Endothelial cell (in vitro differentiated cells): ENCODE results near the gene PLEKHG7. TPM values are rescaled to one million over a fixed set of nuclear protein-coding genes. Genes with fewer than 3 reads are reported as not detected.
"Not testable (repeated sequence)": the region's sequence is repeated elsewhere in the genome, so short reads cannot be mapped to it uniquely, and the experiment has no call there.

Experiments used
- DNase-seq: peaks from one replicate; pipeline ENCODE4 v3.0.0; 2021; ENCODE audit warnings: low spot score
- H3K27ac Mint-ChIP-seq: one replicate; pipeline ENCODE4 v1.8.0; 2021; ENCODE audit warnings: mixed read lengths, inconsistent platforms; ENCODE audit not compliant: unreplicated experiment
- H3K27me3 Mint-ChIP-seq: one replicate; pipeline ENCODE4 v1.8.0; 2021; ENCODE audit warnings: mild to moderate bottlenecking, moderate library complexity, mixed read lengths, inconsistent platforms; ENCODE audit not compliant: unreplicated experiment
- H3K36me3 Mint-ChIP-seq: one replicate; pipeline ENCODE4 v1.8.0; 2021; ENCODE audit warnings: mild to moderate bottlenecking, low read depth, mixed read lengths, inconsistent platforms; ENCODE audit not compliant: unreplicated experiment
- H3K4me1 Mint-ChIP-seq: one replicate; pipeline ENCODE4 v1.8.0; 2021; ENCODE audit warnings: mild to moderate bottlenecking, mixed read lengths, inconsistent platforms; ENCODE audit not compliant: unreplicated experiment
- H3K4me3 Mint-ChIP-seq: one replicate; pipeline ENCODE4 v1.8.0; 2021; ENCODE audit warnings: mild to moderate bottlenecking, mixed read lengths, inconsistent platforms; ENCODE audit not compliant: unreplicated experiment
- H3K9me3 Mint-ChIP-seq: one replicate; pipeline ENCODE4 v1.8.0; 2021; ENCODE audit warnings: mixed read lengths, inconsistent platforms; ENCODE audit not compliant: unreplicated experiment
- CTCF ChIP-seq: fragments of 200-600 bp; sonication (generic); IDR thresholded peaks from one replicate; pipeline ENCODE4 v1.5.0; 2021; ENCODE audit warnings: antibody characterized with exemption; ENCODE audit not compliant: unreplicated experiment
- total RNA-seq: library from RNA; stranded (reverse); fragmentation: NEBNext Ultra II Directional; extraction: Animal tissue kit (Norgen Biotek cat#: 25700); gene quantifications from one replicate; pipeline ENCODE4 v1.2.1, GENCODE V29; 2021; ENCODE audit not compliant: unreplicated experiment

Gene PLEKHG7
- total RNA-seq, 1 donor from 2014 or later = not detected

DNA sequence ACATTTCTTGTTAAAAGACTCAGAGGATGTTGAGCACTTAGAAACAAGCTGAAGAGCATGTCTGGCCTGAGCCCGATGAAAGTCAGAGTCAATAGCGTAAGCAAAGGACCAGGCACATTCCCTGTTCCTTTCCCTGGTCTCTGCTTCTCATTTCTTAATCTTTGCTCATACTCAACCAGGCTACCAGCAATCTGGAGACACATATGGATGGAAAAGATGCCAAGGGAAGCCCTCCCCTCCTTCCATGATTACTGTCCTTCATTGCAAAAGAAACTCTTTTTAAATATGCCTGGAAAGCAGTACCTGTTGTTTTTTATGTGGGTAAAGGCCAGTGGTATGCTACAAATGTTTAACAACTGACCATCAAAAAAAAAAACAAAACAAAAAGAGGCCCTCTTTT lies 44.2 kb upstream of the PLEKHG7 start:
- no peak for TF ChIP-seq CTCF
- Mint-ChIP-seq H3K27ac (no peak overlapping the region), H3K4me1 (no peaks in the 10 kb centered on the region), H3K9me3 (no peaks in the 10 kb centered on the region), H3K4me3 (no peak overlapping the region), H3K27me3 (no peaks in the 10 kb centered on the region), H3K36me3 (no peaks in the 10 kb centered on the region)
- no peak for DNase-seq

GRCh38 chr12:92661269-92661668 lies 41.5 kb upstream of the PLEKHG7 start:
- no peaks in the 10 kb centered on the region for H3K4me1 Mint-ChIP-seq
- H3K27me3 Mint-ChIP-seq = no peaks in the 10 kb centered on the region
- H3K4me3 Mint-ChIP-seq = no peak overlapping the region
- H3K27ac Mint-ChIP-seq = no peak overlapping the region
- no peaks in the 10 kb centered on the region for H3K9me3 Mint-ChIP-seq
- DNase-seq = no peak
- no peaks in the 10 kb centered on the region for H3K36me3 Mint-ChIP-seq
- TF ChIP-seq CTCF = no peak

DNA sequence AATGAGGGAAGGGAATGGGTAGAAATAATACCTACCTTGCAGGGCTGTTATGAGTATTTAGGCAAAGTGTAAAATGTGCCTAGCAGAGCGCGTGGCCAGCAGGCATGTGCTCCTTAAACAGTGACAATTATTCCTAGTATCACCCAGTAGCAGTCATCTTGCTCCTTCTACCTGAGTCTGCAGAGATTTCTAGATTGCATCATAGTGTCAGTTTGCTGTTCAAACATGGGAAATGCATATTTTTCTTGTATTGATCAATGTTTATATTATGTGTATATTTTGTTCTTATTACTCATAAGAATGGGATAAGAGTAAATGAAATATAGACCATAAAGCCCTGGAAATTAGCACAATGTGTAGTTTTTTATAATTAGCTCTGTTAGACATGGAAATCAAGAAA lies 37.3 kb upstream of the PLEKHG7 start:
- no peak overlapping the region for H3K27ac Mint-ChIP-seq
- no peak overlapping the region for H3K4me3 Mint-ChIP-seq
- H3K9me3 Mint-ChIP-seq = no peaks in the 10 kb centered on the region
- no peaks in the 10 kb centered on the region for H3K4me1 Mint-ChIP-seq
- H3K36me3 Mint-ChIP-seq = no peaks in the 10 kb centered on the region
- DNase-seq = no peak
- no peaks in the 10 kb centered on the region for H3K27me3 Mint-ChIP-seq
- TF ChIP-seq CTCF = no peak

- TF ChIP-seq CTCF = no peak
- H3K4me1 Mint-ChIP-seq = no peaks in the 10 kb centered on the region
- no peaks in the 10 kb centered on the region for H3K9me3 Mint-ChIP-seq
- H3K36me3 Mint-ChIP-seq = no peaks in the 10 kb centered on the region
- H3K27me3 Mint-ChIP-seq = no peaks in the 10 kb centered on the region
- H3K4me3 Mint-ChIP-seq = no peak overlapping the region
- H3K27ac Mint-ChIP-seq = no peak overlapping the region
- DNase-seq = no peak
Observed at GRCh38 chr12:92668739-92669138, 34.0 kb upstream of the PLEKHG7 start.

GRCh38 chr12:92671524-92671923 lies 31.3 kb upstream of the PLEKHG7 start:
- DNase-seq, H3K4me1 Mint-ChIP-seq, H3K27me3 Mint-ChIP-seq, H3K4me3 Mint-ChIP-seq, H3K9me3 Mint-ChIP-seq, H3K36me3 Mint-ChIP-seq, H3K27ac Mint-ChIP-seq: not testable (repeated sequence)

DNA sequence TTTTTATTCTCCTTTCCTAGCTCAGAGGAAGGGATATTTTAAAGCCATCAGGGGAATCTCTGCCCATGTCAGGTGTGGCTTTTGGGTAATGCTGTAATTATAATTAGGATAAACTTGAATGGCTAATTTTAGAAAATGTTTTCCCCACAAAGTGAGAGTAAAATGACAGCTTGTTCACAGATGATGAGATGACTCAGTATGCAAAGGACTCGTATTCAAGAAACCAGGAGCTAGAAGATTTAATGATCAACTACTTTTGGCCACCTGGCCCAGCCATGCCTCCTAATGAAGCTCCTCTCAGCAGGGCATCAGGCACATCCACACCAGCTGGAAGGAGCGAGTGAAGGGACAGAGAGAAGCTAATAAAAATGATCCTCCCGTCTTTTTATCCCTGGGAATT lies 29.0 kb upstream of the PLEKHG7 start:
- TF ChIP-seq CTCF = no peak
- no peaks in the 10 kb centered on the region for H3K36me3 Mint-ChIP-seq
- no peak for DNase-seq
- H3K27ac Mint-ChIP-seq = no peak overlapping the region
- no peaks in the 10 kb centered on the region for H3K9me3 Mint-ChIP-seq
- no peaks in the 10 kb centered on the region for H3K27me3 Mint-ChIP-seq
- H3K4me1 Mint-ChIP-seq = no peaks in the 10 kb centered on the region
- H3K4me3 Mint-ChIP-seq = no peak overlapping the region
